ENCODE measurements around the gene SEMA4C.
"Not testable (repeated sequence)": the region's sequence is repeated elsewhere in the genome, so short reads cannot be mapped to it uniquely, and the experiment has no call there.

SEMA4C gene

DNA sequence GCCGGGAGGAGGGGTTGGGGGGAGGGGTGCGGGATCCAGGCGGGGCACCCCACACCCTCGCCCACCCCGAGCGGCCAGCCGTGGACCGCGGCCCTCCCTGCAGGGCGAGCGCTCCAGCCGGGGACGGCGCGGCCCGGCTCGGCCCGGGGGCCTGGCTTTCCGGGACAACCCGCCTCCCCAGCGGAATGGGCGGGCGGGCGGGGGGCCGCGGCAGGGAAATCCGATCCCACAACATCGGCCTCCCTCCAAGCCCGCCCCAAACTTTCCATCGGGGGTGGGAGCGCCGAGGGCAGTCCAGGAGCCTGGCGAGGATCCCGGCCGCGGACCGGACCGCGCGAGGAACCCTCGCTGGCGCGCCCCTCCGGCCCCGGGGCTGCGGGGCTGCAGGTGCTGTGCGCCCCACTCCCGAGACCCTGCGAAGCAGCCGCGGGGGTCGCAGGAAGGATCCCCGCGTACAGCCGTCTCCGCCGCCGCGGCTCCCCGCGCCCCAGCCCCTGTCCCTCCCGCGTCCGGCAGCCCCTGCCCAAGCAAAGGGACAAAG, 529 bp downstream of the SEMA4C start:
- H3K27me3 ChIP-seq (replicated peaks; ENCODE audit: control insufficient read depth, insufficient read depth, low read length): no peaks in the 10 kb centered on the region
- H3K4me1 ChIP-seq (ENCODE audit: control insufficient read depth, insufficient read depth, low read length): peaks cover 23% of the 10 kb centered on the region
- no peaks in the 10 kb centered on the region for H3K9me3 ChIP-seq (ENCODE audit: control insufficient read depth, low read length)
- peaks cover 28% of the 10 kb centered on the region for H3K36me3 ChIP-seq (ENCODE audit: control insufficient read depth, insufficient read depth, low read length, severe bottlenecking)
- peak overlapping the region; percentile 99 for H3K9ac ChIP-seq (ENCODE audit: low read length)
- peak overlapping the region; percentile 94 for H3K4me3 ChIP-seq (ENCODE audit: low read length)
- DNase-seq (ENCODE audit: low read depth): peak; percentile 91

- no peaks in the 10 kb centered on the region for H3K9me3 ChIP-seq (ENCODE audit: control insufficient read depth, low read length)
- DNase-seq (ENCODE audit: low read depth): peak; percentile 97
Measured at GRCh38 chr2:96868555-96869280, 1.2 kb downstream of the SEMA4C start.

DNA sequence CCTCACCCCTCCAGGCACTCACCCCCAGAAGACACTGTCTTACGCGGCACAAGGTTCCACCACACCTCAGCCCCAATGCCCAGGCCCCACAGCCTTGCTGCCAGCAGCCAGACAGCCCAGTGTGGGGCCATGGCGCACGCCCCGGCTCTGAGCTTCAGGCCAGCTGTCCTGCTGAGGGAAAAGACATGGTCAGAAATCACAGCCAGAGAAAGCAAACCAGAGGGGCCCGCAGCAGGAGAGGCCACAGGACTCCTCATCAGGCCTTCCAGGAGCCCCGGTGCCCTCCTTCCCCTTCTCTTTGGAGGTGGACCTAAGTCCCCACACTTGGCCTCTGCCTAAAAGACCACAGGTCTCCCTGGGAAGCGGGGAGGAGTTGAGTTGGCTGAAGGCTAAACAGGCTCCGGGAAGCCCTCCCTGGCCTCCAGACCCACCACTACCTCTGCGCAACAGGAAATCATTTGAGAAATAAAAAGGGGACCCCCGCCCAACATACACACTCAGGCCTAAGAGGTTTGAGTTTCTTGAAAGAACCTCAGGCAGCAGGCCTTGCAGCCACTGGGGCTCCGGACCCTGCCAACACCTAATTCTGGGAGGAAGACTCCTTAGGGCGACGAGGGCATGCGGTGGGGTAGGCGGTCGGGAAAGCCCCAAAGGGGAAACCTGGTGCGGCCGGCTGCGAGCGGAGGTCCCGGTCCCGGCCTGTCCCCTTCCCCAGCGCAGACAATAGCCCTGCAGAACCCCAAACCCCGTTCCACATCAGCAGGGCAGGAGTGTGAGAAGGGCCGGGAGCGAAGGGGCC, 1.9 kb downstream of the SEMA4C start:
- H3K4me3 ChIP-seq (ENCODE audit: low read length): peak overlapping the region; percentile 94
- no peaks in the 10 kb centered on the region for H3K9me3 ChIP-seq (ENCODE audit: control insufficient read depth, low read length)
- peak; percentile 56 for DNase-seq (ENCODE audit: low read depth)
- H3K4me1 ChIP-seq (ENCODE audit: control insufficient read depth, insufficient read depth, low read length): peaks cover 29% of the 10 kb centered on the region
- H3K36me3 ChIP-seq (ENCODE audit: control insufficient read depth, insufficient read depth, low read length, severe bottlenecking): peaks cover 42% of the 10 kb centered on the region
- H3K9ac ChIP-seq (ENCODE audit: low read length): peak overlapping the region; percentile 99
- no peaks in the 10 kb centered on the region for H3K27me3 ChIP-seq (replicated peaks; ENCODE audit: control insufficient read depth, insufficient read depth, low read length)

More at GRCh38 chr2:96868555-96869280, 1.2 kb downstream of the SEMA4C start:
- peaks cover 35% of the 10 kb centered on the region for H3K36me3 ChIP-seq (ENCODE audit: control insufficient read depth, insufficient read depth, low read length, severe bottlenecking)
- H3K27me3 ChIP-seq (replicated peaks; ENCODE audit: control insufficient read depth, insufficient read depth, low read length): no peaks in the 10 kb centered on the region
- peaks cover 23% of the 10 kb centered on the region for H3K4me1 ChIP-seq (ENCODE audit: control insufficient read depth, insufficient read depth, low read length)
- peak overlapping the region; percentile 94 for H3K4me3 ChIP-seq (ENCODE audit: low read length)
- peak overlapping the region; percentile 99 for H3K9ac ChIP-seq (ENCODE audit: low read length)

DNA sequence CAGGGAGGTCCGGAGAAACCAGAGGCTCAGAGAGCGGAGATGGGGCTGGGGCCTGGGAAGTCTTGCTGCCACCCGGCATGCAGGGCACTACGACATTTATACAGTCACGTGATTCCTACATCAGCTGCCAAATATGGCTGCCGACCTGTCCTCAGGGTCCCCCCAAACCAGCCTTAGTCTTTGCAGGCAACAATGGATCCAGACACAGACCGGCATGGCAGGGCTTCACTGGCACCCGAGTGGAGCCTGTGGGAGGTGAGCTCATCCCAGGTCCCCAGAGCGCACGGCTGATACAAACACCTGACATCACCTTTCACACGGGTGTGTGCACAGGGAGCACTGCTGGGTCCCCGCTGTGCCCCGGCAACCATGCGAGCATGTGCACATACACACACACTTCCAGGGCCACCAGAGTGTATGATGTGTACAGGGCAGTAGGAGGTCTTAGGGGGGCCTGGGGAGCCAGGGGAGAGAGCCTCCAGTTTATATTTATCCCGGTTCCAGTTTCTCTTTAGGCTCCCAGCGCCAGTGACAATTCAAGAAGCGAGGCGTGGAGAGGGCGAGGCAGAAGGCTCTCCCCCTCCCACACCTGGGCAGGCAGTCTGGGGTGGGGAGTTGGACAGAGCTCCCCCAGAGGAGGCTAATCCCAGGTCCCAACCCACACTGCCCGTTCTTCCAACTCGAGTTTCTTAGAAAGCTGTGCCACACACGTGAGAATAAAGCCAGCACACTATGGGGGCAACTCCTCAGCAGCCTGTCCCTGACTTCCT, 2.7 kb downstream of the SEMA4C start:
- Histone ChIP-seq H3K9ac (ENCODE audit: low read length) (peak overlapping the region; percentile 99), H3K9me3 (ENCODE audit: control insufficient read depth, low read length) (no peaks in the 10 kb centered on the region), H3K27me3 (replicated peaks; ENCODE audit: control insufficient read depth, insufficient read depth, low read length) (no peaks in the 10 kb centered on the region), H3K36me3 (ENCODE audit: control insufficient read depth, insufficient read depth, low read length, severe bottlenecking) (peaks cover 46% of the 10 kb centered on the region), H3K4me3 (ENCODE audit: low read length) (peak overlapping the region; percentile 94), H3K4me1 (ENCODE audit: control insufficient read depth, insufficient read depth, low read length) (peaks cover 34% of the 10 kb centered on the region)
- no peak for DNase-seq (ENCODE audit: low read depth)

DNA sequence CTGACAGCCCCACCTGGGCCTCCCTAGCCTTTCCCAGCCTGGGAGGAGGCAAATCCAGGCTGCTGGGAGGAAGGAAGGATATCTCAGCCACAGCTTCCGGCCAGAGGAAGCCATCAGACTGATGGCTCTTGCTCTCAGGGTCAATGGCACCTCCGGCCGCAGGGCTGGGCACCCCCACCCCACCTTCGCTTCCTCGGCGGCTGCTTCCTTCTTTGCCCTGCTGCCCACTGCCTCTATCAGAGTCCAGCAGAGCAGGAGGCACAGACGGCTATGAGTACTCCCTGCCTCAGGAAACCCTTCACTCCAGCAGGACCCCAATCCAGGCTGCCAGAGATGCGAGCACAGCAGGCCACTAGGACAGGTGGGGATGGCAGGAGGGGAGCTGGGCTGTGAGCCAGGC, 3.3 kb downstream of the SEMA4C start:
- H3K9me3 ChIP-seq (ENCODE audit: control insufficient read depth, low read length): no peaks in the 10 kb centered on the region
- H3K4me3 ChIP-seq (ENCODE audit: low read length): no peak overlapping the region
- peaks cover 52% of the 10 kb centered on the region for H3K36me3 ChIP-seq (ENCODE audit: control insufficient read depth, insufficient read depth, low read length, severe bottlenecking)

DNA sequence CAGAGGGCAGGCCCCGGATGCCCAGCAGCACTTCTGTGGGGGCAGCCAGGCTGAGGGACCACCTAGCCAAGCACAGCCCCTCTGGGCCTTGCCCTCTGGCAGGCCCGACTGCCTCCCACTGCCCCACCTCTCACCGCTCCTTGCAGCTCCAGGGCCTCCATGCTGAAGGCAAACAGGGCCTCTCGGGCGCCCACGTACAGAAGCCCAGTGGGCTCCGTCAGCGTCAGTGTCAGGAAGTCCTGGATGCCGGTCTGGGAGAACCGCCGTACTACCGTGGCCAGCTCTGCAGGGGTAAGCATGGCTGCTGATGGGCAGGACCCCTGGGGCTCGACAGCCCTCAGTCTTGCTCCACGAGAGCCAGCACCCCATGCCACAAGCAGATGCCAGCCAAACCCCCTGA, 3.7 kb downstream of the SEMA4C start:
- Histone ChIP-seq H3K4me1 (ENCODE audit: control insufficient read depth, insufficient read depth, low read length) (peaks cover 37% of the 10 kb centered on the region), H3K36me3 (ENCODE audit: control insufficient read depth, insufficient read depth, low read length, severe bottlenecking) (peaks cover 56% of the 10 kb centered on the region)

More for the DNA sequence above, 3.3 kb downstream of the SEMA4C start:
- Histone ChIP-seq H3K9ac (ENCODE audit: low read length) (peak overlapping the region; percentile 99), H3K27me3 (replicated peaks; ENCODE audit: control insufficient read depth, insufficient read depth, low read length) (no peaks in the 10 kb centered on the region), H3K4me1 (ENCODE audit: control insufficient read depth, insufficient read depth, low read length) (peaks cover 37% of the 10 kb centered on the region)
- no peak for DNase-seq (ENCODE audit: low read depth)

GRCh38 chr2:96865654-96866053, 4.2 kb downstream of the SEMA4C start:
- Histone ChIP-seq H3K4me3 (ENCODE audit: low read length) (no peak overlapping the region), H3K36me3 (ENCODE audit: control insufficient read depth, insufficient read depth, low read length, severe bottlenecking) (peaks cover 61% of the 10 kb centered on the region), H3K9ac (ENCODE audit: low read length) (no peak overlapping the region), H3K27me3 (replicated peaks; ENCODE audit: control insufficient read depth, insufficient read depth, low read length) (no peaks in the 10 kb centered on the region), H3K9me3 (ENCODE audit: control insufficient read depth, low read length) (no peaks in the 10 kb centered on the region), H3K4me1 (ENCODE audit: control insufficient read depth, insufficient read depth, low read length) (peaks cover 35% of the 10 kb centered on the region)
- DNase-seq (ENCODE audit: low read depth): no peak

More for the DNA sequence above, 3.7 kb downstream of the SEMA4C start:
- Histone ChIP-seq H3K4me3 (ENCODE audit: low read length) (no peak overlapping the region), H3K9ac (ENCODE audit: low read length) (no peak overlapping the region), H3K27me3 (replicated peaks; ENCODE audit: control insufficient read depth, insufficient read depth, low read length) (no peaks in the 10 kb centered on the region), H3K9me3 (ENCODE audit: control insufficient read depth, low read length) (no peaks in the 10 kb centered on the region)
- DNase-seq (ENCODE audit: low read depth): no peak

DNA sequence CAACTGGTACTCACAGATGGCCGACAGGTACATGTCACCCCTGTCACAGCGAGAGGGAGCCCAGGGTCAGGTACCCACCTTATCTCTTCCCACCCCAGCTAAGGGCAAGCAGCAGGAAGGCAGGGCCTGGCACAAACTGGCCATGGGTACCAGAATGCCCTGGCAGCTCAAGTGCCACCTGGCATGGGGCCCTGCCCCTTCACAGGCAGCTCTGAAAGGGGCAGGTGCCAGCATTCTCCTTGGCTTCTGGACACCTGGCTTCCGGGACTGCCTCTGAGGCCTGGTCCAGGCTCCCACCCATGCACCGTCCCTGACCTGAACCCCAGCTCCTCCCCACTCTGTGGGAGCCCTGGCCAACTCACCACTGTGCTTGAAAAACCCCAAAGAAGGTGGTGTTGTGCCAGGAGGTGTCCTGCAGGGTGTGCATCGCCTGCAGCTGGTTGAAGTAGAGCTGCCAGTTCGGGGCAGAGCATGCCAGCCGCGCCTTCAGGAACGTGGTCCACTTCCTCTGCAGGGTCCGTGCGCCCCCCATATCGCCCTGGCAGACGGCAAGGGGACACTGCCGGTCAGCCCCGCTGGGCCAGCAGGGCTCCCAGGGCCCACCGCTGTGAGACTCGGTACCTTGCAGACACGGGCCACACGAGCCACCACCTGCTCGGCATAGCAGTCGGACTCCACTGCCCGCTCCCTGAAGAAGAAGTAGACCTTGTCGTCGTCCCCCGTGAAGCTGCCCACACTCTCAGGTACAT, 5.4 kb downstream of the SEMA4C start:
- peaks cover 69% of the 10 kb centered on the region for H3K36me3 ChIP-seq (ENCODE audit: control insufficient read depth, insufficient read depth, low read length, severe bottlenecking)

DNA sequence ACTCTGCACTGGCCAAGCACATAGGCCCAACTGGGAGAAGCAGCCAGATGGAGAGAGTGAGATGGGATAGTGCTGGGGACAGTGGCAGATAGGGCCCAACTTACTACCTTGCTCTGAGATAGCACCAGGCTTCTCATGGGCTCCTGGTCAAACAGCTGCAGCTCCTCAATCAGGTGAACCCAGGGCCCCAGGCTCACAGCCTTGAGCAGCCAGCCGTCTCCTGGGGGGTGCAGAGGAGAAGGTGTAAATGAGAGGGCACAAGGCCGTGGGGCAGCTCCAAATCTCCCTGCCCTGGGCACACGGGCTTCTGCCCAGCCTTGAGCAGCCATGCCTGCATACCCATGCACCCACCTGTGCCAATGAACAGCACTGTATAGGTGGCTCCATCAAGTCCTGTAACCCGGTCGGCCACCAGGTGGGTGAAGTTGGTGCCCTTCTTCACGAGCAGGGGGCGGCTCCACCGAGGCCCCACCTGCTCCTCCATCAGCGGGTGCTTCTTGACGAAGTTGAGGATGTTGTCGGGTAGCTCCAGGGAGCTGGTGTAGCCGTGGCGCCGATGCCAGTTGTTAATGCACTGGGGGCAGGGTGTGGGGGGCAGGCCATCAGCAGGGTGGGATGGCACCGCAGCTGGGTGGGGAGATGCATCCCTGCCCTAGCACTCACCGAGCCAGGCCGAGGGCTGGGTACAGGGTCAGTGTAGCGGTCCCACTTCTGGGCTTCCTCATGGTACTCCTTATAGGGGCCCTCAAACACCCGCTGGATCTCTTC, 6.1 kb downstream of the SEMA4C start:
- H3K9me3 ChIP-seq (ENCODE audit: control insufficient read depth, low read length): no peaks in the 10 kb centered on the region
- peaks cover 39% of the 10 kb centered on the region for H3K4me1 ChIP-seq (ENCODE audit: control insufficient read depth, insufficient read depth, low read length)
- DNase-seq (ENCODE audit: low read depth): no peak
- no peak overlapping the region for H3K4me3 ChIP-seq (ENCODE audit: low read length)
- H3K36me3 ChIP-seq (ENCODE audit: control insufficient read depth, insufficient read depth, low read length, severe bottlenecking): peaks cover 69% of the 10 kb centered on the region
- no peak overlapping the region for H3K9ac ChIP-seq (ENCODE audit: low read length)
- H3K27me3 ChIP-seq (replicated peaks; ENCODE audit: control insufficient read depth, insufficient read depth, low read length): no peaks in the 10 kb centered on the region

More for the DNA sequence above, 5.4 kb downstream of the SEMA4C start:
- H3K9me3 ChIP-seq (ENCODE audit: control insufficient read depth, low read length): no peaks in the 10 kb centered on the region
- DNase-seq (ENCODE audit: low read depth): no peak
- no peak overlapping the region for H3K9ac ChIP-seq (ENCODE audit: low read length)
- H3K27me3 ChIP-seq (replicated peaks; ENCODE audit: control insufficient read depth, insufficient read depth, low read length): no peaks in the 10 kb centered on the region
- no peak overlapping the region for H3K4me3 ChIP-seq (ENCODE audit: low read length)
- H3K4me1 ChIP-seq (ENCODE audit: control insufficient read depth, insufficient read depth, low read length): peaks cover 31% of the 10 kb centered on the region

GRCh38 chr2:96863056-96863455, 6.8 kb downstream of the SEMA4C start:
- not testable (repeated sequence) for H3K4me3 ChIP-seq (ENCODE audit: low read length)
- H3K36me3 ChIP-seq (ENCODE audit: control insufficient read depth, insufficient read depth, low read length, severe bottlenecking): peaks cover 69% of the 10 kb centered on the region

More at GRCh38 chr2:96863056-96863455, 6.8 kb downstream of the SEMA4C start:
- H3K9me3 ChIP-seq (ENCODE audit: control insufficient read depth, low read length); H3K9ac ChIP-seq (ENCODE audit: low read length); DNase-seq (ENCODE audit: low read depth); H3K27me3 ChIP-seq (replicated peaks; ENCODE audit: control insufficient read depth, insufficient read depth, low read length): not testable (repeated sequence)
- H3K4me1 ChIP-seq (ENCODE audit: control insufficient read depth, insufficient read depth, low read length): peaks cover 41% of the 10 kb centered on the region

Data from adipocyte (in vitro differentiated cells).